GM10847 (cell line): ENCODE data around the gene PFKM.

ENCODE experiments used
- POLR2A ChIP-seq: IDR thresholded peaks from 2 replicates; pipeline ENCODE4 v1.6.1; 2011; ENCODE audit not compliant: insufficient read length; ENCODE audit errors: extremely low read depth

The PFKM gene

DNA sequence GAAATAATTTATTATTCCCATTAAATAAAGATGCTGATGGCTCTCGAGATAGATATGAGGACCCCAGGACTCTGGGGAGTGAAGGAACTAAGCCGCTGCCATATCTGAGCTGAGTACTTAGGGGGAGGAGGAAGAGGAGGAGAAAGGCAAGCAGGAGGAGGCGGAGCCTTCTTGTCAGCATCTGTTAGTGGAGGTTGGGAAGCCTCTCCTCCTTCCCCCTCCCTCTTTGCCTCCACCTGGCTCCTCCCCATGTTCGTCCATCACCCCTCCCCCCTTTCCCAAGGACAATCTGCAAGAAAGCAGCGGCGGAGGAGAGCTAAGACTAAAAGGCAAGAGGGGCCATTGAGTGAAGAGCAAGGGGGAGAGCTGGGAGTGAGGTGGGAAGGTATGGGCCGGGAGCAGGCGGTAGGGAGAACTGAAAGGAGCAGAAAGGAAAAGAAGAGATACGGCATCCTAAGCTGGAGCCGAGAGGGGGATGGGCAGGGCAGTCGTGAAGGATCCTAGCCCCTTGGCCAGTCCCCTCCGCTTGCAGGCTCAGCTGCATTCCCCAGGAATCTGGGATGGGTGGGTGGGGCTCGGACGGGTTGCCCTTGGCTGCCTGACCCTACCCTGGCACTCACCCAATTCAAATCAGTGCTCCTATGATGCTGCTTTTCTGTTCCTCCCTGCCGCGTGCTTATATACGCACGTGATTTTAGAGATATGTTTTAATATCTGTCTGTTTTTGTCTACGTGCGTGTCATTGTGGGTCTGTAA lies at the start of gene PFKM:
Gene PFKM (plus strand): TSS at position 287 of the 756 bp plus-strand sequence. CDS start 3,411 bp downstream, outside the sequence.
- no peak for TF ChIP-seq POLR2A

DNA sequence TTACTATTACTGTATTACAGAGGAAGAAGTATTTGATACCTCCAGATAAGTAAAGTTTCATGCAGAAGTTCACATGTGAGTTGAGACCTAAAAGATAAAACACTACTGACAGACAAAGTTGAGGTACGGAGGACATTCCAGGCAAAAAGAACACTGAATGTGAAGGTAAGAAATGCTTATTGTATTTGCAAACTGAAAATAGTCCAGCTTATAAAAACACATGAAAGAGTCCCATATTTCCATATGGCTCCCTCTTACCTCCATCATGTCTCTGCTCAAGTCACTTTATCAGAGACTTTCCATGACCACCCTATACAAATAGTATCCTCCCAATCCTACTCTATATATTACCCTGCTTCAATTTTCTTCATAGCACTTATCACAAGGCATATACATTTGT lies 49.1 kb upstream of the PFKM start:
- no peak for TF ChIP-seq POLR2A

DNA sequence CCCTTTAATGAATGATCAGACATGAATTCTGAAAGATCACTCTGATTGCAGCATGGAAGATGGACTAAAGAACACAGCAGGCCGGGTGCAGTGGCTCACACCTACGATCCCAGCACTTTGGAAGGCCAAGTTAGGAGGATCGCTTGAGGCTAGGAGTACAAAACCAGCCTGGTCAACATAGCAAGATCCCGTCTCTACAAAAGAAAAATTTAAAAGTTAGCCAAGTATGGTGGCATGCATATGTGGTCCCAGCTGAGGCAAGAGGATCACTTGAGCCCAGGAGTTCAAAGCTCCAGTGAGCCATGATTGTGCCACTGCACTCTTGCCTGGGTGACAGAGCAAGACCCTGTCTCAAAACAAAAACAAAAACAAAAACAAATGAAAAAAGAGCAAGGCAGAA lies 48.4 kb upstream of the PFKM start:
- no peak for TF ChIP-seq POLR2A

DNA sequence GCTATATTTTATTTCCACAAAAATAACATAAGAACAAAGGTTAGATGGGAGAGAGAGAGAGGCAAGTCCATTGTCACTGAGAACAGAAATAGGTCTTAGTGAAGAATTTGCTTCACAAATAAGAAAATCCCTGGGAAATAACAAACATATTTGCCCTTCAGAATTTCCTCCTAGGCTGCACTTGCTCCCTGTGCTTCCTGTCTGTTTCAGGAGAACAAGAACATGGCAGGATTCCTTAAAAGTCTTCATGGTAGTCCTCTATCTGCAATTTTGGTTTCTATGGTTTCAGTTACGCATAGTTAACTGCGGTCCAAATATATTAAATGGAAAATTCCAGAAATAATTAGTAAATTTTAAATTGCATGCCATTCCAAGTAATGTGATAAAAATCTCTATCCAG lies 47.4 kb upstream of the PFKM start:
- no peak for TF ChIP-seq POLR2A

DNA sequence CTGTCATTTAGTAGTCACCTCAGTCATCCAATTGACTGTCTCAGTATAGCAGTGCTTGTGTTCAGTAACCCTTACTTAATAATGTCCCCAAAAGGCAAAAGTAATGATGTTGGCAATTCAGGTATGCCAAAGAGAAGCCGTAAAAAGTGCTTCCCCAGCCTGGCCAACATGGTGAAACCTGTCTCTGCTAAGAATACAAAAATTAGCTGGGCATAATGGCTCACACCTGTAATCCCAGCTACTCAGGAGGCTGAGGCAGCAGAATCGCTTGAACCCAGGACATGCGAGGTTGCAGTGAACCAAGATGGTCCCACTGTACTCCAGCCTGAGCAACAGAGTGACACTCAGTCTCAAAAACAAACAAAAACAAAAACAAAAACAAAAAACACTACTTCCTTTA lies 46.9 kb upstream of the PFKM start:
- TF ChIP-seq POLR2A = no peak

DNA sequence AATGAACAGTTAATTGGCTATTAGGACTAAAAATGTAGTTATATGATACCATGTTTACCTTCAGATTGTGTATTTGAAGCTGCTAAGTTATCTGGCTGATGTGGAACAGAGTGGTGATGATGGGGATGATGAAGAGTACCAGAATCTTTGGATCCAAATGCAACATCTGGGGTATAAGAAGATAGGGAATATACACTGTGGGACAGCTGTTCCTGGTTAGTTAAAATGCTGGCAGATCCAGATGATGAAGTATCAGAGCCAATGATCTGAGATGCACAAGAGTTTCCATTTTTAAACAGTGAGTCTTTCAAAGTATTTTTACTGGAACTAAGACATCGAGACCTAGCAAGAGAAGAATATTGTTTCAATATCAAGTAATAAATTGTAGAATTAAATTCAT lies 44.9 kb upstream of the PFKM start:
- no peak for TF ChIP-seq POLR2A

DNA sequence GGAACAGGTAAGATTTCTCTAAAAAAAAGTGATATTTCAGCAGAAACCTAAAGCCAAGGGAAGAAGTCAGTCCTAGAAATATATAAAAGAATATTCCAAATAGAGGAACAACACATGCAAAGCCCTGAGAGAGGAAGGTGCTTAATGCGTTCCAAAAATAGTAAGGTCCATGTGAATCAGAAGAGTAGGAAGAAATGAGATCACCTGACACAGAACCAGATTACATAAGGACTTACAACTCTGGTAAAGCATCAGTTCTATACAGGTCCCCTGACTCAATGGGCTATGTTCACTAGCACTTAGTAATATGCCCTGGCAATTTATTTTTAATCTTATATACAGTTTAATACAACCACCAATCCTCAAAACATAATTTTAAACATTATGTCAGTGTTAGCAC lies 43.3 kb upstream of the PFKM start:
- TF ChIP-seq POLR2A = no peak

DNA sequence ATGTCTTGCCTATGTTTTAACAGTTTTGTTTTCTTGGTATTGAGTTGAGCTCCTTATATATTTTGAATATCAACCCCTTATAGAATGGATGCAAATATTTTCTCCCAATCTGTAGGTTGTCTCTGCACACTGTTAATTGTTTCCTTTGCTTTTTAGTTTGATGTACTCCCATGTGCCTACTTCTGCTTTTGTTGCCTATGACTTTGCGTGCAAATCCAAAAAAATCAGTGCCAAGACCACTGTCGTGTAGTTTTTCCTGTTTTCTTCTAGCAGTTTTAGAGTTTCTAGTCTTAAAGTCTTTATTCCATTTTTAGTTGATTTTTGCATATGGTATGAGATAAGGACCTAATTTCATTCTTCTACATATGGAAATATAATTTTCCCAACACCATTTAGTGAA lies 42.1 kb upstream of the PFKM start:
- no peak for TF ChIP-seq POLR2A

DNA sequence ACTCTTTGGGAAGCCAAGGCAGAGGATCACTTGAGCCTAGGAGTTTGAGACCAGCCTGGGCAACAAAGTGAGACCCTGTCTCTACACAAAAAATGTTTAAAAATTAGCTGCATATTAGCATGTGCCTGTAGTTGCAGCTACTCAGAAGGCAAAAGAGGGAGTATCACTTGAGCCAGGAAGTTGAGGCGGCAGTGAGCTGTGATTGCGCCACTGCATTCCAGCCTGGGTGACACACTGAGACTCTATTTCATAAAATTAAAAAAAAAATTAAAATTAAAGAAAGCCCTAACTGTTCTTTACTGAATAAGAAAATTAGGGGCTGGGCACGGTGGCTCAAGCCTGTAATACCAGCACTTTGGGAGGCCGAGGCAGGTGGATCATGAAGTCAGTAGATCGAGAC lies 40.3 kb upstream of the PFKM start:
- no peak for TF ChIP-seq POLR2A

DNA sequence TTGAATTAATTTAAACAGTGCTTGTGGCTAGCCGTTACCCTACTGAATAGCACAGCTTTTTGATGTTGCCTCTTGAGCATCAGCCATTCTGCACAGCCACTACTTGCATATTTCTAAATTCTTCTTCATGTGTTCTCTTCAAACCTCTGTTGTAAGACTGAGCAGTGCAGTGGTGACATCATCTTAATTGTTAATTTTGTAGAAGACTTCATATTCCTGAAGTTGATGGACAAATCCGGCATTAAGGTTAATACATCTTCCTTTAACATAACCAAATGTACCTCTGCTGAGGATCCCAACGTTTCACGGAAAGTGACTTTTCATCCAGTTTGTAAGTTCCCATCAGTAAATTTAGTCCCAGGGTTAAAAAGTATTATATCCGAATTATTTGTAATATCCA lies 38.9 kb upstream of the PFKM start:
- TF ChIP-seq POLR2A = no peak

DNA sequence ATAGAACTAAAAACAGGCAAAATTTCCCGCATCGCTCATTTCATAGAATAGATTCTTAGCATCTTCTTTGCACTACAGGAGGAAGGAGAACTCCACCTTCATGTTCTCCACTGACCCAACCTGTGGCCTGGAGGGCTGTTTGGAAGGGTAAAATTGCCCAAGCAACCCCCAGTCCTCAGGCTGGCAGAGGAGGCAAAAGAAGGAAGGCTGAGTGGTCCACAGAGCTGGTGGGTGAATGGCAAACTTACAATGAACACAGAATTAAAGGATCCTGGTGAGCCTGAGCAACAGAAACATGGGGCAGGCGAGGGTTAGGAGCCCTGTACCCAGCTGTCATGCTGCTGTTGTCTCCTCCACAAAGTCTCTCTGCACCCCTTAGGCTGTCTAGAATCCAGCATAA lies 38.3 kb upstream of the PFKM start:
- TF ChIP-seq POLR2A = no peak

DNA sequence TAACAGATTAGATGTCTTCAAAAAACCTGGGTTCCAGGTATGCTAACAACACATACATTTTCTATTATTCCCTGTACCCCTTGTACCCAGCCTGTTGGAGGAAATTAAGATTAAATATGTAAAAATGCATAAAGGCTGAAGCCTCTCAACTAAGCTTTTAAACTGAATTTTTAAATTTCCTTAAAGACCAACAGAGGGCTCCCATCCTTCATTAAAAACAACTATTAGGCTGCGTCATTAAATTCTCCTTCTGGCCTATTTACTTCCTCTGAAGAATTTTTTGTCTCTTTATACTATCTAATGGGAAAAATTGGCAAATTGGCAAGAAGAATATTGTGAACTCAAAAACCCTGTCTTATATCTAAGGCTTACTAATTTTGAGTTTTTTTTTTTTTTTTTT lies 35.1 kb upstream of the PFKM start:
- TF ChIP-seq POLR2A = no peak

DNA sequence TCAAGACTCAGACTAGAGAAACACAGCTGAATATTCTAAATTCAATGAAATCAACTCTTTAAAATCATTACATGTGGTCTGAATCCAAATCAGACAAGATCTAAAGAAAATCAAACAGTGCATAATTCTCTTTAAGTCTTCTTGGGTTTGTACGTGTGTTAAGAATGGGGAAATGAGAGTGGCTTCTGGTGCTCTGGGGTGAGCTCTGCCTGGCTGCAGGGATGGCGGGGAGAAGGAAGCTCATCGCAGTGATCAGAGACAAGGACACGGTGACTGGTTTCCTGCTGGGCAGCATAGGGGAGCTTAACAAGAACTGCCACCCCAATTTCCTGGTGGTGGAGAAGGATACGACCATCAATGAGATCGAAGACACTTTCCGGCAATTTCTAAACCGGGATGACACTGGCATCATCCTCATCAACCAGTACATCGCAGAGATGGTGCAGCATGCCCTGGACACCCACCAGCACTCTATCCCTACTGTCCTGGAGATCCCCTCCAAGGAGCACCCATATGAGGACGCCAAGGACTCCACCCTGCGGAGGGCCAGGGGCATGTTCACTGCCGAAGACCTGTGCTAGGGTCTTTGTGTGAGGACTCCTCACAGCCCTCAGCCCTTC lies 34.2 kb upstream of the PFKM start:
- TF ChIP-seq POLR2A = no peak

DNA sequence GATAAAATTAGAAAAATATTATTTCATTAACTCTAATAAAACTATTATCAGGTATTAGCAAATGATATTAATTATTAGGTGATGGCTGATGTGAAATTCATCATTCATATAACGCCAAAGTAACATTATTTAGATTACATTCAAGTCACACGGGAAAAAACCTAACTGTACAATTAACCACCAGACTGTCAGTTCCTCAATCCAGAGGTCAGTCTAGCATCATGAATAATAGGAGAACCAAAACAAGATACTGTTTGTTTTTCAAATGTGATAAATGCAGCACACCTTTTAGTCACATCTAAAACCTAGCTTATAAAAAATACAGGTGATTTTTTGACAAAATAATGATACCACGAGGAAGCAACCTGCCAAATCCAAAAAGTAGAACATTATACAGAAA lies 32.8 kb upstream of the PFKM start:
- no peak for TF ChIP-seq POLR2A

DNA sequence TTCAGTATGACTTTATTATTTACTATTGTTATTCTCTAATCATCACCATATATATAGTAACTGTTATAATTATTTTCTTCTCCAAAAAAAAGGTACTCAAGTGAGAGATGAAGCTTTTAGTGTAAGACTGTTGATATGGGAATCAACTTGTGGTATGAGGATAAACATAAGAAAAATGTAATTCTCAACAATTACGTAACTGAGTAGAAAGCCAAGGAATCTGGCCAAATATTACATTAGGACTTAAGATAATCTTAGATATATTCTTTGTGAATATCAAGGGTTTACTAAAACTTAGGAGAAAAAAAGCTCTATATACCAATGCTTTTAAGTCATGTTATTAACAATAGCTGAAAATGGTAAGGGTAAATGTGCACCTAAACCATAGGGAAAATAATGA lies 26.6 kb upstream of the PFKM start:
- no peak for TF ChIP-seq POLR2A

DNA sequence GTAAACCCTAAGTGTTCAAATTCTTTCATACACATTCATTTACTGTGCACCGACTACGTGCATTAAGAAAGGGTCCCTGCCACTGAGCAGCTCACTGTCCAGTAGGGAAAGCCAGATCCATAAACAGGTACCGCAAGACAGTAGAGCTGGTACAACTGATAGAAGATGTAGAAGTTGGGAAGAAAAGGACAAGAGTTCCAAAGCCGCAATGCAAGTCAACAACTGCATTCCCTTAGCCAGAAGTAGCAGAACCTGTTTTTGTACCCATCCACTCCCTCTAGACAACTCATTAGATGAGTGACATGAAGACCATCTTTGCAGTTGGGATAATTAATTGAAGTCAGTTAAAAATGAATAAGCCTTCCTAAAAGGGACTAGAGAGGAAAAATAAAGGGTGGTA lies 14.6 kb upstream of the PFKM start:
- no peak for TF ChIP-seq POLR2A

DNA sequence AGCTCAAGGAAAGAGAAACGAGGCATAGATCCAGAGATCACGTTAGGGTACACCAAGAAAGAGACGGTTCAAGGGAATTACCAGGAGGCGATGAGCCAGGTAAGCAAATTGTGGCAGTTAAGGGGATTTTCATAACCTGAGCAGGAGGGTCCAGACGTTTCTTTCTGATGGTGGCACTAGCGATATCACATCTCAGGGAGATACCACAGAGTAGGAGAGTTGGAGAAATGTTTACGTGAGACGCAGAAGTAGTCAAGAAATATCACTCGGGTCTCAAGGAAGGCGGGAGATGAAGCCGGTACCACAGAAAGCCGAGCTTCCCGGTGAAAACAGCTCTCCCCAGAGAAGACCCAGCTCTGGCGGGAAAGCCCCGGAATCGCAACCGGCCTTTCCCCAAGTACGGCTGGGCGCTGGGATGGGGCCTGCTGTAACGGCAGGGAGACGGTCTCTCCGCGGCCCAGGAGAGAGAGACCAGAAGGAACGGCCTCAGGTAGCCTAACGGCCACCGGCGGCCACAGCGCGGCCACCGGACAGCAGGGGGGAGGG lies 13.8 kb upstream of the PFKM start:
- no peak for TF ChIP-seq POLR2A

DNA sequence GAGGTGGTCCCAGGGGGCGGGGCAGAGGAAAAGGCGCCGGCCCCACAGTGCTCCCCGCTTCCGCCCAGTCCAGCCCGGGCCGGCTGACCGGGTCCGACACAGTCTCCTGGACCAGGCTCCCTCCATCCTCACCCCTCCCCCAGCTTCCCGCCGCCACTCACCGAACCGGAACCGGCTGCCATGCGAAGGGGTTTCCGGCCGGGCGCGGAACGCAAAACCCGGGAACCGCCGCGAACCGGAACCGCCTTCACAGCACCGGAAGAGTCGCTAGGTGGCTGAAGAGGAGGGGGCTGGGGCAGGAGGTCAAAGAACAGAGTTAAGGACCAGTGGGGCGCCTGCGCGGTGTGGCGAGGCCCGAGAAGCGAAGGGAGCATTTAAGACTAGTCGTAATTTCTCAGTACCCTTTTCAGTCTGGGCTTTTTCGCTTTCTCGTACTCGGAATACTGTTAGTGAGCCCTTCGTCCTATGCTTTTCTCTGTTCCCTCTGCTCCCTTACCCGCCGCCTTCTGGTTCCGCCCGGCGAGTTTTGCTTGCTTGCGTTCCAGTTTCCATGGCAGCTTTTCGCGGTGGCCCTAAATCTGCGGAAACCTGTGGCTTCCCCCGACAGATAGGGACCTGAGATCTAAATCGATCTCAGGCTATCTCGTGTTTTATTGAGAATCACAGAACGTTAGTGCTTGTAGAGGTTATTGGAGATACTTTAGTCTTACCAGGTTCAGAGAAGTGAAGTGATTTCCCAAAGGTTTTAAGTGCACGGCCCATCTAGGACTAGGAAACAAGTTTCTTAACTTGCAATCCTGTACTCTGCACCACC lies 13.1 kb upstream of the PFKM start, which contains the start of gene SENP1:
Gene SENP1 (minus strand): TSS at position 213 of the 814 bp plus-strand sequence. CDS start 4,607 bp downstream, outside the sequence.
- TF ChIP-seq POLR2A = peak; percentile 15
